T-cell (primary cell): ENCODE data around the gene CPNE4. TPM values are rescaled to one million over a fixed set of nuclear protein-coding genes. Genes with fewer than 3 reads are reported as not detected.

ENCODE experiments used
- ATAC-seq, 4 experiments: fragments of 200-7000 bp in 3 of 4; fragments of 150-1000 bp in 1 of 4; cut with Tn5 transposase; replicated peaks in 1 of 4; 1 replicate in 3 of 4; 2 replicates in 1 of 4; pipeline ENCODE4 v1.10.0; 2021; ENCODE audit warnings: moderate library complexity in 3 of 4, mild to moderate bottlenecking in 2 of 4, moderate number of reproducible peaks in 1 of 4
- CTCF ChIA-PET, 2 donors: fragments of 300-600 bp; sonication (Branson Sonifier 250); formaldehyde crosslinking; loops; one replicate each; lab custom pipeline; 2022; ENCODE audit warnings: antibody characterized with exemption in 2 of 2; lab: Charles Lee
- POLR2A ChIA-PET, 2 donors: fragments of 300-600 bp; sonication (Branson Sonifier 250); formaldehyde crosslinking; loops; one replicate each; lab custom pipeline; 2022; ENCODE audit warnings: antibody characterized with exemption in 2 of 2; lab: Charles Lee
- DNase-seq, 35 experiments: peaks; one replicate each; pipeline versions ENCODE4 v3.0.0 to v3.0.0-alpha.2; 2013 to 2023
- H3K27ac ChIP-seq: one replicate; pipeline ENCODE4 v1.5.1; 2013; ENCODE audit warnings: low read length
- H3K27me3 ChIP-seq, 2 experiments: replicated peaks in 1 of 2; 1 replicate in 1 of 2; 2 replicates in 1 of 2; pipeline versions ENCODE4 v1.6.1 to v1.7.0; 2013; ENCODE audit warnings: low read length in 1 of 2, mixed read lengths in 1 of 2; ENCODE audit not compliant: control insufficient read depth in 2 of 2, insufficient read depth in 2 of 2; ENCODE audit errors: extremely low read depth in 1 of 2
- H3K36me3 ChIP-seq, 2 donors: 1 replicate in 1 of 2; 2 replicates in 1 of 2; pipeline versions ENCODE4 v1.6.1 to v1.7.0; 2013; ENCODE audit warnings: low read length in 1 of 2; ENCODE audit not compliant: control insufficient read depth in 2 of 2, insufficient read depth in 1 of 2; ENCODE audit errors: extremely low read depth in 1 of 2
- H3K4me1 ChIP-seq, 2 experiments: 1 replicate in 1 of 2; 2 replicates in 1 of 2; pipeline versions ENCODE4 v1.6.1 to v1.7.0; 2013; ENCODE audit warnings: low read length in 2 of 2, mixed read lengths in 1 of 2; ENCODE audit not compliant: insufficient read depth in 2 of 2, control insufficient read depth in 1 of 2; ENCODE audit errors: extremely low read depth in 1 of 2
- H3K4me3 ChIP-seq, 2 donors: 1 replicate in 1 of 2; 2 replicates in 1 of 2; pipeline versions ENCODE4 v1.5.1 to v1.7.0; 2013; ENCODE audit warnings: mild to moderate bottlenecking in 2 of 2, low read length in 1 of 2, moderate library complexity in 1 of 2; ENCODE audit not compliant: control insufficient read depth in 1 of 2; ENCODE audit errors: extremely low read depth in 1 of 2
- H3K9me3 ChIP-seq: 2 replicates; pipeline ENCODE4 v1.7.0; 2013
- H3K27ac Mint-ChIP-seq, 2 donors: one replicate each; pipeline ENCODE4 v1.8.0; 2020 to 2021; ENCODE audit warnings: mild to moderate bottlenecking in 2 of 2, mixed read lengths in 2 of 2
- H3K27me3 Mint-ChIP-seq, 2 donors: one replicate each; pipeline ENCODE4 v1.8.0; 2021 to 2022; ENCODE audit warnings: mixed read lengths in 2 of 2
- H3K36me3 Mint-ChIP-seq: one replicate; pipeline ENCODE4 v1.8.0; 2021; ENCODE audit warnings: mixed read lengths
- H3K4me1 Mint-ChIP-seq, 3 donors: one replicate each; pipeline ENCODE4 v1.8.0; 2020 to 2022; ENCODE audit warnings: mixed read lengths in 3 of 3, mild to moderate bottlenecking in 1 of 3
- H3K4me3 Mint-ChIP-seq, 3 donors: one replicate each; pipeline ENCODE4 v1.8.0; 2020 to 2022; ENCODE audit warnings: mild to moderate bottlenecking in 3 of 3, mixed read lengths in 3 of 3, moderate library complexity in 3 of 3
- H3K9me3 Mint-ChIP-seq, 3 donors: one replicate each; pipeline ENCODE4 v1.8.0; 2020 to 2022; ENCODE audit warnings: mixed read lengths in 3 of 3
- WGBS: methylation state at CpG from one replicate; pipeline ENCODE4 v1.1.5; 2013; ENCODE audit warnings: missing lambda C conversion rate; ENCODE audit not compliant: insufficient coverage; 5-methylcytosine and 5-hydroxymethylcytosine counted together
- total RNA-seq, 35 experiments: library from RNA in 6 of 35; stranded (reverse) in 6 of 35; fragments of 120-200 nt in 1 of 35; gene quantifications; one replicate each; pipeline versions ENCODE4 v1.2.1 to v1.2.4 and lab custom pipeline; 2013 to 2026

CPNE4 gene
- total RNA-seq, 5 donors from 2014 or later (not counting 1 experiment from before 2014, with no cell fraction given), result not detected

GRCh38 chr3:132001036-132001435 lies 33.8 kb downstream of the CPNE4 start:
- POLR2A ChIA-PET, result no interaction called here
- Mint-ChIP-seq H3K9me3 (no peaks in the 10 kb centered on the region), H3K27ac (no peak overlapping the region), H3K4me3 (no peak overlapping the region), H3K27me3 (peaks cover 1 to 8% of the 10 kb centered on the region in 2 donors), H3K36me3 (no peaks in the 10 kb centered on the region), H3K4me1 (no peaks in the 10 kb centered on the region)
- H3K9me3 ChIP-seq, result no peaks in the 10 kb centered on the region
- ATAC-seq (no peak), DNase-seq (no peak)
- CTCF ChIA-PET, result no interaction called here
- no peaks in the 10 kb centered on the region for H3K36me3 ChIP-seq
- H3K4me1 ChIP-seq, result no peaks in the 10 kb centered on the region
- no peak overlapping the region for H3K4me3 ChIP-seq
- WGBS, result no CpG with 5 or more reads among the region's 1 CpG
- H3K27ac ChIP-seq, result no peak overlapping the region
- no peaks in the 10 kb centered on the region for H3K27me3 ChIP-seq

DNA sequence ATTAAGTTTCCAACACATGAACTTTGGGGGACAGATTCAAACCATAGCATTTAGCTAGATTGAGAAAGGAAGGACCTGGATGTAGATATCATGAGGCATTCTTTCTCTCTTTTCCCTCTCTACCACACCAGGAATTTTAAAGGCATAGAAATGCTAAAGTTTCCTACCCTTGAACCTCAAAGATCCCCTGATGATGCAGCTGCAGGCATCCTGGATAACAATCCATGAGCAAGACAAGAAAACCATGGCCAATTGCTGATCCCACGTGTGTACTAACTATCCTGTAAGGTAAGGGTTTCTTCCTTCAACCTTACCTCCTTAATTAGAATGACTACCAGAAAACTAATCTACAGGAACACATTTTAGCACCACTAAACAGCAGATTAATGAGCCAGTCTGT lies 36.8 kb downstream of the CPNE4 start:
- Histone ChIP-seq H3K36me3 (no peaks in the 10 kb centered on the region), H3K27ac (no peak overlapping the region), H3K4me3 (no peak overlapping the region), H3K4me1 (no peaks in the 10 kb centered on the region), H3K9me3 (no peaks in the 10 kb centered on the region), H3K27me3 (no peaks in the 10 kb centered on the region)
- Mint-ChIP-seq H3K4me1 (no peaks in the 10 kb centered on the region), H3K27me3 (peaks cover 3 to 8% of the 10 kb centered on the region in 2 donors), H3K27ac (no peak overlapping the region), H3K9me3 (no peaks in the 10 kb centered on the region), H3K4me3 (no peak overlapping the region), H3K36me3 (no peaks in the 10 kb centered on the region)
- no peak for ATAC-seq
- POLR2A ChIA-PET, result no interaction called here
- DNase-seq, result no peak
- no CpG with 5 or more reads among the region's 1 CpG for WGBS
- CTCF ChIA-PET, result no interaction called here

DNA sequence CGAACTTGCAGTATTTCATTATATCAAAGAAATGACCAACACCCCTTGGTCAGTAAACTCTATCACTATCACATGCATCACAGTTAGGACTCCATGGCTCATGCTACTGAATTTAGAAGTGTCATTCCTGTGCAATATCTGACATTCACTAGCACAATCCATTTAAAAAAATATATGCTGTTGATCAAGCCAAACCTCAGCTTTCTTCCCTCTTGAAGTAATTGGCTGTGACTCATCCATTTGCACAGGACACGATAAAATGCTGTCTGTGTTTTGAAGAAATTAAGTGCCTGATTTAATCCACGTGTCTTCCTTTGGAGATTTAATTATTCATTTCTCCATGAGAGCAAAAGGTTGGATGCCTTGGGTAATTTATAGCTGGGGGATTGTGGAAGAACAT lies 38.9 kb downstream of the CPNE4 start:
- ChIA-PET POLR2A (no interaction called here), CTCF (no interaction called here)
- Histone ChIP-seq H3K36me3 (no peaks in the 10 kb centered on the region), H3K27ac (no peak overlapping the region), H3K4me1 (no peaks in the 10 kb centered on the region), H3K4me3 (no peak overlapping the region), H3K9me3 (no peaks in the 10 kb centered on the region), H3K27me3 (no peaks in the 10 kb centered on the region)
- peaks cover 2 to 5% (median 5%) of the 10 kb centered on the region in 3 donors for H3K9me3 Mint-ChIP-seq
- H3K4me3 Mint-ChIP-seq, result no peak overlapping the region
- DNase-seq, result no peak
- H3K27ac Mint-ChIP-seq, result no peak overlapping the region
- no peaks in the 10 kb centered on the region for H3K36me3 Mint-ChIP-seq
- ATAC-seq, result no peak
- H3K27me3 Mint-ChIP-seq, result peaks cover 6 to 13% of the 10 kb centered on the region in 2 donors
- no peaks in the 10 kb centered on the region for H3K4me1 Mint-ChIP-seq
- whole genome bisulfite sequencing, result 83% methylated on average over 1 of the region's 3 CpGs

- Histone ChIP-seq H3K9me3 (no peaks in the 10 kb centered on the region), H3K36me3 (no peaks in the 10 kb centered on the region), H3K27me3 (no peaks in the 10 kb centered on the region), H3K27ac (no peak overlapping the region), H3K4me1 (no peaks in the 10 kb centered on the region), H3K4me3 (no peak overlapping the region)
- Mint-ChIP-seq H3K4me1 (no peaks in the 10 kb centered on the region), H3K9me3 (peaks cover 2 to 9% (median 6%) of the 10 kb centered on the region in 3 donors), H3K36me3 (no peaks in the 10 kb centered on the region), H3K27ac (no peak overlapping the region), H3K27me3 (peaks cover 5 to 6% of the 10 kb centered on the region in 2 donors), H3K4me3 (no peak overlapping the region)
- CTCF ChIA-PET, result no interaction called here
- ATAC-seq (no peak), DNase-seq (no peak)
- POLR2A ChIA-PET, result no interaction called here
- no CpG with 5 or more reads among the region's 3 CpGs for WGBS
These were observed 45.5 kb downstream of the CPNE4 start for GRCh38 chr3:131989318-131989717.

DNA sequence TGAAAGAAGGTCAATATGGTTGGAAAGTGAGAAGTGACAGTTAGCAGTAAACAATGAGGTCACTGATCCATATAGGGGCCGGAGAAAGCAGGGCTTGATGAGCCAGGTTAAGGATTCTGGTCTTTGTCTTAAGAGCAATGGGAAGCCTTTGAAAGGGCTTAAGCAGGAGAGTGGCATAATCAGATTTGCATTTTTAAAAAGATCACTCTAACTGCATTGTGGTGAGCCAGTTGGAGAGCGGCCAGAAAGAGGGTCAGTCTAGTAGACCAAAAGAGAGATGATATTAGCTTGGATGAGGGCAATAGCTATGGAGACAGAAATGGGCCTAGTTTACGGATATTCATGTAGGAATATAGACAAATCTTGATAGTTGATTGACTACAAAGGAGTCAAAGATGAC lies 46.6 kb downstream of the CPNE4 start:
- no peaks in the 10 kb centered on the region for H3K4me1 ChIP-seq
- no peaks in the 10 kb centered on the region for H3K4me1 Mint-ChIP-seq
- H3K27me3 ChIP-seq, result no peaks in the 10 kb centered on the region
- DNase-seq (no peak), ATAC-seq (no peak)
- peaks cover 5 to 6% of the 10 kb centered on the region in 2 donors for H3K27me3 Mint-ChIP-seq
- WGBS, result 90% methylated on average over 3 of the region's 3 CpGs
- POLR2A ChIA-PET, result no interaction called here
- H3K4me3 ChIP-seq, result no peak overlapping the region
- H3K9me3 Mint-ChIP-seq, result peaks cover 2 to 9% (median 6%) of the 10 kb centered on the region in 3 donors
- no peaks in the 10 kb centered on the region for H3K9me3 ChIP-seq
- H3K27ac ChIP-seq, result no peak overlapping the region
- H3K4me3 Mint-ChIP-seq, result no peak overlapping the region
- CTCF ChIA-PET, result no interaction called here
- no peaks in the 10 kb centered on the region for H3K36me3 Mint-ChIP-seq
- H3K27ac Mint-ChIP-seq, result no peak overlapping the region
- no peaks in the 10 kb centered on the region for H3K36me3 ChIP-seq

DNA sequence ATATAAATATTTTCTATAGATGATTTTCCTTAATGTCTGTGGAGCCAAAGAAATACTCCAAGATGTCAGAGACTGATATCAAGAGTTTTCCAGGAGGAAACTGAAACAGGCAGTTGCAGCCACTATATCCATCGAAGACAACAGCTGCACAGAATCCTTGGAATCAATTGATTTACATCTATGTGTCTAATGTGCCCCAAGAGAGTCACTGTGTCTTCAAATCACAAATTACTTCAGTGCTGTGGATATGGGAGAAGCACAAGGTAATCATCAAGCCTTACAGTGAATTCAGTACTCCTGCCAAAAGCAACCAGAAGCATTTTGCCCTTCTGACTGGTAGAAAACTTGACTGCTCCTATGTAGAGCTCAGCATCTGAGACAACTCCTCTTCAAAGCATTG lies 51.1 kb downstream of the CPNE4 start:
- ChIA-PET CTCF (interaction anchor here in 1 of 2 donors (1.4 kb wide), 1 partner anchor 12 kb away, joined by 3 read pairs; no protein-coding TSS in a partner anchor), POLR2A (no interaction called here)
- DNase-seq (no peak), ATAC-seq (no peak)
- Histone ChIP-seq H3K9me3 (no peaks in the 10 kb centered on the region), H3K4me3 (no peak overlapping the region), H3K36me3 (no peaks in the 10 kb centered on the region), H3K4me1 (no peaks in the 10 kb centered on the region), H3K27ac (no peak overlapping the region), H3K27me3 (peaks cover 0 to 5% of the 10 kb centered on the region in 2 experiments)
- no CpG with 5 or more reads among the region's 1 CpG for WGBS
- Mint-ChIP-seq H3K27ac (no peak overlapping the region), H3K9me3 (peaks cover 5 to 16% (median 9%) of the 10 kb centered on the region in 3 donors), H3K4me1 (no peaks in the 10 kb centered on the region), H3K4me3 (no peak overlapping the region), H3K36me3 (no peaks in the 10 kb centered on the region), H3K27me3 (peaks cover 0 to 4% of the 10 kb centered on the region in 2 donors)

- ATAC-seq, result no peak
- peaks cover 0 to 4% of the 10 kb centered on the region in 2 donors for H3K27me3 Mint-ChIP-seq
- H3K36me3 ChIP-seq, result no peaks in the 10 kb centered on the region
- peaks cover 0 to 5% of the 10 kb centered on the region in 2 experiments for H3K27me3 ChIP-seq
- DNase-seq, result no peak
- H3K4me1 Mint-ChIP-seq, result no peaks in the 10 kb centered on the region
- H3K4me3 Mint-ChIP-seq, result no peak overlapping the region
- no peaks in the 10 kb centered on the region for H3K9me3 ChIP-seq
- H3K4me3 ChIP-seq, result no peak overlapping the region
- no peak overlapping the region for H3K27ac Mint-ChIP-seq
- H3K9me3 Mint-ChIP-seq, result peaks cover 5 to 19% (median 11%) of the 10 kb centered on the region in 3 donors
- H3K4me1 ChIP-seq, result no peaks in the 10 kb centered on the region
- H3K27ac ChIP-seq, result no peak overlapping the region
- CTCF ChIA-PET, result no interaction called here
- POLR2A ChIA-PET, result no interaction called here
- WGBS, result 60% methylated on average over 1 of the region's 7 CpGs
- H3K36me3 Mint-ChIP-seq, result no peaks in the 10 kb centered on the region
These were observed 53.5 kb downstream of the CPNE4 start for GRCh38 chr3:131981323-131981722.
